Gastrocnemius medialis (tissue), 4 donors: ENCODE measurements around the gene PHF14. TPM values are rescaled to one million over a fixed set of nuclear protein-coding genes. Genes with fewer than 3 reads are reported as not detected.
"Not testable (repeated sequence)": the region's sequence is repeated elsewhere in the genome, so short reads cannot be mapped to it uniquely, and the experiment has no call there.

ENCODE experiments used
- ATAC-seq, 2 donors: fragments of 150-250 bp; one replicate each; pipeline ENCODE4 v1.9.1; 2016
- DNase-seq, 2 donors: peaks; one replicate each; pipeline ENCODE4 v3.0.0-alpha.2; 2019
- H3K27ac ChIP-seq, 4 donors: fragments of 200-600 bp; sonication (generic); 1 replicate in 1 of 4; 2 replicates in 3 of 4; pipeline ENCODE4 v1.5.1; 2016 to 2018; ENCODE audit warnings: mild to moderate bottlenecking in 2 of 4, moderate library complexity in 1 of 4
- H3K27me3 ChIP-seq, 3 donors: fragments of 200-600 bp; sonication (generic) in 2 of 3; 1 replicate in 1 of 3; 2 replicates in 2 of 3; pipeline versions ENCODE4 v1.5.1 to v1.6.0; 2016 to 2019; ENCODE audit warnings: mild to moderate bottlenecking in 1 of 3, moderate library complexity in 1 of 3
- H3K36me3 ChIP-seq, 2 donors: fragments of 200-600 bp; sonication (generic) in 1 of 2; one replicate each; pipeline ENCODE4 v1.5.1; 2017 to 2018
- H3K4me1 ChIP-seq, 2 donors: fragments of 200-600 bp; sonication (generic) in 1 of 2; one replicate each; pipeline ENCODE4 v1.5.1; 2016 to 2017; ENCODE audit warnings: mild to moderate bottlenecking in 2 of 2
- H3K4me3 ChIP-seq, 4 donors: fragments of 200-600 bp; sonication (generic) in 3 of 4; 1 replicate in 1 of 4; 2 replicates in 3 of 4; pipeline ENCODE4 v1.5.1; 2016 to 2019; ENCODE audit warnings: mild to moderate bottlenecking in 2 of 4
- H3K9me3 ChIP-seq, 3 donors: fragments of 200-600 bp; sonication (generic) in 2 of 3; 1 replicate in 1 of 3; 2 replicates in 2 of 3; pipeline ENCODE4 v1.5.1; 2016 to 2019
- POLR2A ChIP-seq, 2 donors: fragments of 450-650 bp; IDR thresholded peaks; one replicate each; pipeline ENCODE4 v1.6.1; 2017; ENCODE audit warnings: antibody characterized with exemption in 2 of 2, mild to moderate bottlenecking in 2 of 2, moderate library complexity in 2 of 2
- in situ Hi-C, 4 donors: fragments of 200-750 bp; cut with MboI; loops; one replicate each; pipeline versions ENCODE4 v1.15.0 to v1.8.0; 2017; ENCODE audit warnings: low sequenced_read_pairs in 4 of 4
- intact Hi-C: fragments of 100-400 bp; cut with DNase I; formaldehyde crosslinking; loops from one replicate; pipeline ENCODE4 v1.15.1; 2023; ENCODE audit warnings: low total_unique reads
- total RNA-seq, 4 donors: library from RNA; depleted of rRNA; stranded (reverse); fragments of >200 nt; gene quantifications; one replicate each; pipeline versions ENCODE4 v1.1.0 to v1.2.3, GENCODE V29; 2016
- TF ChIP-seq, protein P1 (sequence below), 5 experiments: fragments of 450-650 bp in 3 of 5; fragments of 200-600 bp in 2 of 5; sonication (generic) in 2 of 5; IDR thresholded peaks in 4 of 5; conservative IDR thresholded peaks in 1 of 5; 1 replicate in 4 of 5; 2 replicates in 1 of 5; pipeline ENCODE4 v1.5.1; 2016 to 2019; ENCODE audit warnings: antibody characterized with exemption in 5 of 5, mild to moderate bottlenecking in 3 of 5, moderate library complexity in 3 of 5

PHF14 gene
- total RNA-seq, 4 donors from 2014 or later = 8.9 to 24.7 (median 12.4) TPM

GRCh38 chr7:10950494-10950893 lies 23.2 kb upstream of the PHF14 start:
- Histone ChIP-seq H3K27ac (no peak overlapping the region), H3K4me1 (no peaks in the 10 kb centered on the region), H3K9me3 (no peaks in the 10 kb centered on the region), H3K27me3 (no peaks in the 10 kb centered on the region), H3K4me3 (no peak overlapping the region), H3K36me3 (no peaks in the 10 kb centered on the region)
- intact Hi-C loops = no loop called here
- in situ Hi-C loops = no loop called here
- ATAC-seq = no peak
- no peak for DNase-seq
- TF ChIP-seq POLR2A (IDR thresholded peaks at IDR 0.05) = no peak
- TF ChIP-seq, protein P1, sequence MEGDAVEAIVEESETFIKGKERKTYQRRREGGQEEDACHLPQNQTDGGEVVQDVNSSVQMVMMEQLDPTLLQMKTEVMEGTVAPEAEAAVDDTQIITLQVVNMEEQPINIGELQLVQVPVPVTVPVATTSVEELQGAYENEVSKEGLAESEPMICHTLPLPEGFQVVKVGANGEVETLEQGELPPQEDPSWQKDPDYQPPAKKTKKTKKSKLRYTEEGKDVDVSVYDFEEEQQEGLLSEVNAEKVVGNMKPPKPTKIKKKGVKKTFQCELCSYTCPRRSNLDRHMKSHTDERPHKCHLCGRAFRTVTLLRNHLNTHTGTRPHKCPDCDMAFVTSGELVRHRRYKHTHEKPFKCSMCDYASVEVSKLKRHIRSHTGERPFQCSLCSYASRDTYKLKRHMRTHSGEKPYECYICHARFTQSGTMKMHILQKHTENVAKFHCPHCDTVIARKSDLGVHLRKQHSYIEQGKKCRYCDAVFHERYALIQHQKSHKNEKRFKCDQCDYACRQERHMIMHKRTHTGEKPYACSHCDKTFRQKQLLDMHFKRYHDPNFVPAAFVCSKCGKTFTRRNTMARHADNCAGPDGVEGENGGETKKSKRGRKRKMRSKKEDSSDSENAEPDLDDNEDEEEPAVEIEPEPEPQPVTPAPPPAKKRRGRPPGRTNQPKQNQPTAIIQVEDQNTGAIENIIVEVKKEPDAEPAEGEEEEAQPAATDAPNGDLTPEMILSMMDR (IDR thresholded peaks at IDR 0.05 in 4 of 5, conservative IDR thresholded peaks at IDR 0.05 in 1 of 5) = no peak

- H3K27ac ChIP-seq, H3K4me3 ChIP-seq, intact Hi-C loops, H3K36me3 ChIP-seq, H3K27me3 ChIP-seq, ATAC-seq, in situ Hi-C loops, DNase-seq, H3K9me3 ChIP-seq, H3K4me1 ChIP-seq: not testable (repeated sequence)
Observed at GRCh38 chr7:10950974-10951578, 22.6 kb upstream of the PHF14 start.

GRCh38 chr7:10952588-10952987 lies 21.1 kb upstream of the PHF14 start:
- Histone ChIP-seq H3K27me3 (no peaks in the 10 kb centered on the region), H3K9me3 (no peaks in the 10 kb centered on the region), H3K36me3 (no peaks in the 10 kb centered on the region), H3K27ac (no peak overlapping the region), H3K4me3 (no peak overlapping the region), H3K4me1 (no peaks in the 10 kb centered on the region)
- ATAC-seq = no peak
- intact Hi-C loops (no loop called here), in situ Hi-C loops (no loop called here)
- no peak for TF ChIP-seq POLR2A (IDR thresholded peaks at IDR 0.05)
- TF ChIP-seq, protein P1 (IDR thresholded peaks at IDR 0.05 in 4 of 5, conservative IDR thresholded peaks at IDR 0.05 in 1 of 5) = no peak
- no peak for DNase-seq

- H3K27ac ChIP-seq, ATAC-seq, DNase-seq, H3K9me3 ChIP-seq, H3K4me1 ChIP-seq, intact Hi-C loops, in situ Hi-C loops, H3K4me3 ChIP-seq, H3K36me3 ChIP-seq, H3K27me3 ChIP-seq: not testable (repeated sequence)
Observed at GRCh38 chr7:10953078-10953750, 20.5 kb upstream of the PHF14 start.

- no peaks in the 10 kb centered on the region for H3K4me1 ChIP-seq
- intact Hi-C loops (no loop called here), in situ Hi-C loops (no loop called here)
- no peaks in the 10 kb centered on the region for H3K27me3 ChIP-seq
- DNase-seq = no peak
- H3K9me3 ChIP-seq = no peaks in the 10 kb centered on the region
- TF ChIP-seq, protein P1 (IDR thresholded peaks at IDR 0.05 in 4 of 5, conservative IDR thresholded peaks at IDR 0.05 in 1 of 5) = no peak
- TF ChIP-seq POLR2A (IDR thresholded peaks at IDR 0.05) = no peak
- no peak overlapping the region for H3K27ac ChIP-seq
- no peaks in the 10 kb centered on the region for H3K36me3 ChIP-seq
- H3K4me3 ChIP-seq = no peak overlapping the region
- ATAC-seq = no peak
Observed at GRCh38 chr7:10956528-10956927, 17.1 kb upstream of the PHF14 start.

DNA sequence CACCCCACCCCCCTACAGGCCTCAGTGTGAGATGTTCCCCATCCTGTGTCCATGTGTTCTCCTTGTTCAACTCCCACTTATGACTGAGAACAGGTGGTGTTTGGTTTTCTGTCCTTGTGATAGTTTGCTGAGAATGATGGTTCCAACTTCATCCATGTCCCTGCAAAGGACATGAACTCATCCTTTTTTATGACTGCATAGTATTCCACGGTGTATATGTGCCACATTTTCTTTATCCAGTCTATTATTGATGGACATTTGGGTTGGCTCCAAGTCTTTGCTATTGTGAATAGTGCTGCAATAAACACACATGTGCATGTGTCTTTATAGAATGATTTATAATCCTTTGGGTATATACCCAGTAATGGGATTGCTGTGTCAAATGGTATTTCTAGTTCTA lies 13.4 kb upstream of the PHF14 start:
- ATAC-seq, H3K4me3 ChIP-seq, DNase-seq, H3K4me1 ChIP-seq, H3K9me3 ChIP-seq, H3K27me3 ChIP-seq, H3K27ac ChIP-seq, intact Hi-C loops, H3K36me3 ChIP-seq, in situ Hi-C loops: not testable (repeated sequence)

DNA sequence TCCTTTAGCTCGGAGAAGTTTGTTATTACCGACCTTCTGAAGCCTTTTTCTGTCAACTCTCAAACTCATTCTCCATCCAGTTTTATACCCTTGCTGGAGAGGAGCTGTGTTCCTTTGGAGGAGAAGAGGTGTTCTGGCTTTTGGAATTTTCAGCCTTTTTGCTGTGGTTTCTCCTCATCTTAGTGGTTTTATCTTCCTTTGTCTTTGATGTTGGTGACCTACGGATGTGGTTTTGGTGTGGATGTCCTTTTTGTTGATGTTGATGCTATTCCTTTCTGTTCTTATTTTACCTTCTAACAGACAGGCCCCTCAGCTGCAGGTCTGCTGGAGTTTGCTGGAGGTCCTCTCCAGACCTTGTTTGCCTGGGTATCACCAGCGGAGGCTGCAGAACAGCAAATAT lies 8.7 kb upstream of the PHF14 start:
- intact Hi-C loops, H3K27me3 ChIP-seq, H3K9me3 ChIP-seq, H3K27ac ChIP-seq, in situ Hi-C loops, DNase-seq, H3K36me3 ChIP-seq, H3K4me3 ChIP-seq, ATAC-seq, H3K4me1 ChIP-seq: not testable (repeated sequence)
